Stimulated activated CD4-positive, alpha-beta T cell treated with anti-CD3 and anti-CD28 coated beads, TNF-alpha, amount 100 ng/mL, for 48 hours (primary cell): ENCODE measurements around the gene ETDC.

ENCODE experiments used
- DNase-seq, 3 donors: peaks; one replicate each; pipeline ENCODE4 v3.0.0-alpha.2; 2020; ENCODE audit warnings: low read depth in 3 of 3

ETDC gene

DNA sequence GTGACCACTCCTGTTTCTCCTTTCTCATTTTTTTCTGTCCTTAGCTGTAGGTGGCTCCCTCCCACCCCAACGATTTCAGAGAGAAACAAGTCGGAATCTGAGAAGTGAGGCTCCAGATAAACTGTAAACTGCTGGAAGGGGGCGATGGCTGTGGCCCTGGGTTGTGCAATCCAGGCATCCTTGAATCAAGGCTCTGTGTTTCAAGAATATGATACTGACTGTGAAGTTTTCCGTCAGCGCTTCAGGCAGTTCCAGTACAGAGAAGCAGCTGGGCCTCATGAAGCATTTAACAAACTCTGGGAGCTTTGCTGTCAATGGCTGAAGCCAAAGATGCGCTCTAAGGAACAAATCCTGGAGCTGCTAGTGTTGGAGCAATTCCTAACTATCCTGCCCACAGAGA is 37.7 kb downstream of the ETDC start:
- DNase-seq: no peak

GRCh38 chrX:135347381-135348016 is 38.2 kb downstream of the ETDC start:
- DNase-seq: no peak

DNA sequence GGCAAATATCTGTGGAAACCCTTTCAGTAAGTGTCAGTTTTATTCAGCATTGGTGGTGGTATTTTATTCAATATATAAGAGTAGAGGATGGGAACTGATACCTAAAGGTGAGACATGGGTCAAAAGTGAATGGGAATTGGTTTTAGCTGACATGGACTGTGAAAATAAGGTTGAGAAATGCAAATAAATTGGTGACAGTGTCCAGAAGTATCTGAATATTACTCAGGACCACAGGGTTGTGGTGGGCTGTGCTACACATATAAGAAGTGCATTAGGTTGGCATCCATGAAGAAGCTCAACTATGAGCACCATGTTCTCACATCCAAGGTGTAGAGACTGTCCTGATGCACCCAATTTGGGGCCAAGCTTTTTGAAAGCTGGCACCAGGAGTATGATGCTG is 45.0 kb downstream of the ETDC start:
- no peak for DNase-seq
